Fibroblast of lung (primary cell): Measurements from ENCODE around the gene TSHR.

ENCODE experiments used
- CTCF ChIP-seq, 2 donors: IDR thresholded peaks in 1 of 2; conservative IDR thresholded peaks in 1 of 2; 1 replicate in 1 of 2; 2 replicates in 1 of 2; pipeline ENCODE4 v1.5.1; 2011 to 2012; ENCODE audit warnings: low read length in 2 of 2, control low read depth in 1 of 2, inconsistent platforms in 1 of 2, low read depth in 1 of 2, mild to moderate bottlenecking in 1 of 2
- EZH2 ChIP-seq: IDR thresholded peaks from 2 replicates; pipeline ENCODE4 v1.5.1; 2012; ENCODE audit warnings: low read length, control low read depth, mild to moderate bottlenecking; ENCODE audit errors: missing control alignments

- TF ChIP-seq CTCF (conservative IDR thresholded peaks at IDR 0.05 in 1 of 2, IDR thresholded peaks at IDR 0.05 in 1 of 2; ENCODE audit: low read depth in 1 of 2, low read length in 2 of 2) (no peak), EZH2 (no peak)
Measured at GRCh38 chr14:81177225-81177624, 221.8 kb downstream of the TSHR start.
